CD14-positive monocyte (primary cell): ENCODE data around the gene UBL4B. TPM values are rescaled to one million over a fixed set of nuclear protein-coding genes. Genes with fewer than 3 reads are reported as not detected.
A peak's percentile ranks its signal among the peaks of the same experiment; 100 is the strongest.

ENCODE experiments used
- DNase-seq, 3 donors: peaks; one replicate each; pipeline ENCODE4 v3.0.0-alpha.2; 2011 to 2022
- H2AFZ ChIP-seq: 2 replicates; pipeline ENCODE4 v1.6.0; 2012; ENCODE audit warnings: mild to moderate bottlenecking, low read depth, low read length, inconsistent platforms; ENCODE audit not compliant: insufficient read depth, poor library complexity, severe bottlenecking
- H3K27ac ChIP-seq, 2 donors: 1 replicate in 1 of 2; 2 replicates in 1 of 2; pipeline ENCODE4 v1.5.1; 2012 to 2013; ENCODE audit warnings: low read length in 2 of 2, control low read depth in 1 of 2, inconsistent platforms in 1 of 2, low read depth in 1 of 2, mild to moderate bottlenecking in 1 of 2
- H3K27me3 ChIP-seq, 2 donors: one replicate each; pipeline versions ENCODE4 v1.6.0 to v1.6.1; 2011 to 2013; ENCODE audit warnings: low read length in 2 of 2; ENCODE audit not compliant: control insufficient read depth in 2 of 2, insufficient read depth in 2 of 2
- H3K36me3 ChIP-seq, 2 donors: replicated peaks in 1 of 2; 1 replicate in 1 of 2; 2 replicates in 1 of 2; pipeline versions ENCODE4 v1.5.1 to v1.6.1; 2012 to 2013; ENCODE audit warnings: low read length in 2 of 2, control low read depth in 1 of 2, inconsistent platforms in 1 of 2, mild to moderate bottlenecking in 1 of 2; ENCODE audit not compliant: insufficient read depth in 2 of 2, control insufficient read depth in 1 of 2
- H3K4me1 ChIP-seq, 2 donors: 1 replicate in 1 of 2; 2 replicates in 1 of 2; pipeline versions ENCODE4 v1.5.1 to v1.6.1; 2012 to 2013; ENCODE audit warnings: low read length in 2 of 2, control low read depth in 1 of 2, inconsistent platforms in 1 of 2, mild to moderate bottlenecking in 1 of 2, moderate library complexity in 1 of 2; ENCODE audit not compliant: insufficient read depth in 2 of 2, control insufficient read depth in 1 of 2
- H3K4me2 ChIP-seq: replicated peaks from 2 replicates; pipeline ENCODE3; 2012; ENCODE audit warnings: low read length, moderate library complexity, mild to moderate bottlenecking; ENCODE audit not compliant: poor library complexity, severe bottlenecking; ENCODE audit errors: extremely low read depth
- H3K4me3 ChIP-seq, 3 experiments: fragments of 200-600 bp in 1 of 3; sonication (generic) in 1 of 3; replicated peaks in 1 of 3; 1 replicate in 2 of 3; 2 replicates in 1 of 3; pipeline ENCODE4 v1.5.1; 2011 to 2013; ENCODE audit warnings: low read length in 3 of 3, mild to moderate bottlenecking in 3 of 3, control low read depth in 2 of 3, low read depth in 2 of 3, inconsistent platforms in 1 of 3, moderate library complexity in 1 of 3
- H3K79me2 ChIP-seq: 2 replicates; pipeline ENCODE4 v1.6.0; 2012; ENCODE audit warnings: mild to moderate bottlenecking, control low read depth, inconsistent platforms, low read length, moderate library complexity; ENCODE audit not compliant: insufficient read depth
- H3K9ac ChIP-seq: 2 replicates; pipeline ENCODE4 v1.6.0; 2017; ENCODE audit warnings: low read length, mild to moderate bottlenecking; ENCODE audit not compliant: insufficient read depth, poor library complexity, severe bottlenecking
- H3K9me3 ChIP-seq, 2 donors: replicated peaks in 1 of 2; 1 replicate in 1 of 2; 2 replicates in 1 of 2; pipeline versions ENCODE4 v1.5.1 to v1.6.1; 2012 to 2013; ENCODE audit warnings: low read length in 2 of 2, control low read depth in 1 of 2; ENCODE audit not compliant: control insufficient read depth in 1 of 2, insufficient read depth in 1 of 2
- H4K20me1 ChIP-seq: 2 replicates; pipeline ENCODE4 v1.6.0; 2012; ENCODE audit warnings: mild to moderate bottlenecking, low read length, control low read depth, moderate library complexity; ENCODE audit not compliant: insufficient read depth
- H3K27ac Mint-ChIP-seq, 7 donors: one replicate each; pipeline ENCODE4 v1.8.0; 2020; ENCODE audit warnings: mild to moderate bottlenecking in 7 of 7, mixed read lengths in 7 of 7, moderate library complexity in 6 of 7, inconsistent platforms in 2 of 7
- H3K27me3 Mint-ChIP-seq, 3 donors: one replicate each; pipeline ENCODE4 v1.8.0; 2021 to 2022; ENCODE audit warnings: low read depth in 3 of 3, mild to moderate bottlenecking in 3 of 3, mixed read lengths in 3 of 3, moderate library complexity in 3 of 3, inconsistent platforms in 1 of 3
- H3K36me3 Mint-ChIP-seq, 2 donors: one replicate each; pipeline ENCODE4 v1.8.0; 2020; ENCODE audit warnings: mixed read lengths in 2 of 2, inconsistent platforms in 1 of 2, mild to moderate bottlenecking in 1 of 2
- H3K4me1 Mint-ChIP-seq: one replicate; pipeline ENCODE4 v1.8.0; 2020; ENCODE audit warnings: mild to moderate bottlenecking, mixed read lengths
- H3K4me3 Mint-ChIP-seq, 2 donors: one replicate each; pipeline ENCODE4 v1.8.0; 2020; ENCODE audit warnings: mild to moderate bottlenecking in 2 of 2, mixed read lengths in 2 of 2, moderate library complexity in 1 of 2
- H3K9me3 Mint-ChIP-seq, 7 donors: one replicate each; pipeline ENCODE4 v1.8.0; 2020 to 2022; ENCODE audit warnings: mixed read lengths in 7 of 7, mild to moderate bottlenecking in 6 of 7, moderate library complexity in 6 of 7, inconsistent platforms in 2 of 7
- CTCF ChIP-seq: fragments of 200-600 bp; IDR thresholded peaks from one replicate; pipeline ENCODE4 v1.8.0; 2022; ENCODE audit warnings: antibody characterized with exemption, mild to moderate bottlenecking
- WGBS: methylation state at CpG from one replicate; pipeline ENCODE4 v1.1.5; 2013; ENCODE audit warnings: missing lambda C conversion rate; ENCODE audit not compliant: insufficient coverage; 5-methylcytosine and 5-hydroxymethylcytosine counted together
- intact Hi-C, 2 donors: fragments of 100-400 bp; cut with micrococcal nuclease; formaldehyde crosslinking; loops; one replicate each; pipeline versions ENCODE4 v1.15.0 to v1.15.1; 2023
- polyA plus RNA-seq, 3 donors: library from polyadenylated mRNA; depleted of rRNA in 1 of 3; unstranded in 2 of 3; stranded (reverse) in 1 of 3; fragments of 300-500 nt in 2 of 3; fragments of >200 nt in 1 of 3; fragmentation: Illumina TruSeq in 2 of 3; gene quantifications; 1 replicate in 2 of 3; 2 replicates in 1 of 3; pipeline ENCODE4 v1.2.3, GENCODE V29; 2012 to 2021

The UBL4B gene
- polyA plus RNA-seq, 3 donors: not detected

DNA sequence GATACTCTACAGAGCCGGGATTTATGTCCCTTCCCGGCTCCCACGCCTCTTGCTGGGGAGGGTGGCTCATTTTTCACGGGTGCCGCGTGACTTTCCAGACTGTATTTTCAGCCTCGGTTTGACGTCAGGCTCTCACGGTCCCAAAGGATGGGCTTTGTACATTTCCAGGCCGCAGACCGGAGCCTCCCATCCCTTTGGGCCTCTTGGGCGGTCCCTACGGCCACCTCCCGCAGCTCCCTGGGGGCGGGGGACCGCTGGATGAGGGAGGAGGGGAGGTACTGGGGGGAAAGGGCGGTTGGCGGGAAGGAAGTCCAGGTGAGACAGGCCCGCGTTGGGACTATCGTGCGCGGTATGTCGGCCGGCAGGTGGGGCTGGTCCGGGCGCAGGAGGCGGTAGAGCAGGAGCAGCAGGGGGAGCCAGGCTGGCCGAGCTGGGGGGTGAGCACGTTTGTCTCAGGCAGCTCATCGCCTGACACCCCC, 17.9 kb downstream of the UBL4B start:
- peak overlapping the region in 1 of 2 donors; percentile 53 for H3K4me3 Mint-ChIP-seq
- intact Hi-C loops: no loop called here
- Histone ChIP-seq H3K4me3 (no peak overlapping the region), H3K4me2 (no peak overlapping the region), H3K36me3 (no peaks in the 10 kb centered on the region), H3K27me3 (peaks cover 9 to 43% of the 10 kb centered on the region in 2 donors), H3K79me2 (no peaks in the 10 kb centered on the region), H3K9me3 (peaks cover 10 to 14% of the 10 kb centered on the region in 2 donors), H3K9ac (no peak overlapping the region), H3K27ac (no peak overlapping the region), H3K4me1 (no peaks in the 10 kb centered on the region), H4K20me1 (no peaks in the 10 kb centered on the region), H2AFZ (no peak overlapping the region)
- no peak overlapping the region for H3K27ac Mint-ChIP-seq
- no peaks in the 10 kb centered on the region for H3K36me3 Mint-ChIP-seq
- no peak for DNase-seq
- WGBS: 7% methylated on average over 22 of the region's 31 CpGs
- no peaks in the 10 kb centered on the region for H3K4me1 Mint-ChIP-seq
- H3K27me3 Mint-ChIP-seq: peaks cover 40 to 52% (median 47%) of the 10 kb centered on the region in 3 donors
- peaks cover 3 to 14% (median 7%) of the 10 kb centered on the region in 7 donors for H3K9me3 Mint-ChIP-seq
- no peak for TF ChIP-seq CTCF

- Histone ChIP-seq H3K27ac (no peak overlapping the region), H3K4me2 (no peak overlapping the region), H3K9ac (no peak overlapping the region), H3K27me3 (peaks cover 9 to 43% of the 10 kb centered on the region in 2 donors), H3K79me2 (no peaks in the 10 kb centered on the region), H3K4me1 (no peaks in the 10 kb centered on the region), H3K36me3 (no peaks in the 10 kb centered on the region), H3K9me3 (peaks cover 5 to 9% of the 10 kb centered on the region in 2 donors), H4K20me1 (no peaks in the 10 kb centered on the region), H3K4me3 (no peak overlapping the region), H2AFZ (no peak overlapping the region)
- no peak overlapping the region for H3K27ac Mint-ChIP-seq
- H3K36me3 Mint-ChIP-seq: no peaks in the 10 kb centered on the region
- peak overlapping the region in 1 of 2 donors; percentile 53 for H3K4me3 Mint-ChIP-seq
- intact Hi-C loops: no loop called here
- no peak for DNase-seq
- H3K9me3 Mint-ChIP-seq: peaks cover 3 to 14% (median 5%) of the 10 kb centered on the region in 7 donors
- 96% methylated on average over 6 of the region's 7 CpGs for WGBS
- TF ChIP-seq CTCF: no peak
- peaks cover 40 to 57% (median 54%) of the 10 kb centered on the region in 3 donors for H3K27me3 Mint-ChIP-seq
- no peaks in the 10 kb centered on the region for H3K4me1 Mint-ChIP-seq
These were observed 18.7 kb downstream of the UBL4B start for GRCh38 chr1:110130989-110131388.
